ENCODE results near the gene SHH.

The SHH gene

GRCh38 chr7:155804897-155805825 is 7.1 kb downstream of the SHH start:
- DNase-seq = peak; percentile 69 to 82

- peak in 1 of 2 experiments; percentile 12 for DNase-seq
Measured at GRCh38 chr7:155804431-155804831, 7.8 kb downstream of the SHH start.

GRCh38 chr7:155803418-155804376 is 8.6 kb downstream of the SHH start:
- DNase-seq = no peak

- DNase-seq = no peak
Measured at GRCh38 chr7:155802906-155803417, 9.3 kb downstream of the SHH start.

GRCh38 chr7:155802291-155802690 is 10.0 kb downstream of the SHH start:
- DNase-seq = no peak

GRCh38 chr7:155800741-155801267 is 11.5 kb downstream of the SHH start:
- no peak for DNase-seq

- no peak for DNase-seq
Measured at GRCh38 chr7:155800301-155800700, 12.0 kb downstream of the SHH start.

GRCh38 chr7:155799514-155799913 is 12.7 kb downstream of the SHH start:
- DNase-seq = no peak

GRCh38 chr7:155798673-155799439 is 13.4 kb downstream of the SHH start:
- DNase-seq = no peak

- no peak for DNase-seq
Measured at GRCh38 chr7:155797262-155798250, 14.7 kb downstream of the SHH start.

GRCh38 chr7:155796381-155797261 is 15.6 kb downstream of the SHH start:
- peak; percentile 24 to 33 for DNase-seq

- no peak for DNase-seq
Measured at GRCh38 chr7:155795951-155796350, 16.3 kb downstream of the SHH start.

- no peak for DNase-seq
Measured at GRCh38 chr7:155795401-155795800, 16.9 kb downstream of the SHH start.

GRCh38 chr7:155794196-155794595 is 18.1 kb downstream of the SHH start:
- DNase-seq = no peak

GRCh38 chr7:155793720-155794119 is 18.5 kb downstream of the SHH start:
- DNase-seq = no peak

GRCh38 chr7:155792999-155793560 is 19.2 kb downstream of the SHH start:
- DNase-seq = no peak

GRCh38 chr7:155792315-155792960 is 19.8 kb downstream of the SHH start:
- no peak for DNase-seq

GRCh38 chr7:155791836-155792235 is 20.4 kb downstream of the SHH start:
- no peak for DNase-seq

GRCh38 chr7:155791214-155791737 is 21.0 kb downstream of the SHH start:
- DNase-seq = no peak
